NCI-H1105 treated with DMSO at 0.1 percent for 48 hours (cell line): Measurements from ENCODE around the gene EPHB3.

Experiments used
- DNase-seq: peaks from one replicate; lab custom pipeline; 2025; lab: John Stamatoyannopoulos, UW

EPHB3 gene

DNA sequence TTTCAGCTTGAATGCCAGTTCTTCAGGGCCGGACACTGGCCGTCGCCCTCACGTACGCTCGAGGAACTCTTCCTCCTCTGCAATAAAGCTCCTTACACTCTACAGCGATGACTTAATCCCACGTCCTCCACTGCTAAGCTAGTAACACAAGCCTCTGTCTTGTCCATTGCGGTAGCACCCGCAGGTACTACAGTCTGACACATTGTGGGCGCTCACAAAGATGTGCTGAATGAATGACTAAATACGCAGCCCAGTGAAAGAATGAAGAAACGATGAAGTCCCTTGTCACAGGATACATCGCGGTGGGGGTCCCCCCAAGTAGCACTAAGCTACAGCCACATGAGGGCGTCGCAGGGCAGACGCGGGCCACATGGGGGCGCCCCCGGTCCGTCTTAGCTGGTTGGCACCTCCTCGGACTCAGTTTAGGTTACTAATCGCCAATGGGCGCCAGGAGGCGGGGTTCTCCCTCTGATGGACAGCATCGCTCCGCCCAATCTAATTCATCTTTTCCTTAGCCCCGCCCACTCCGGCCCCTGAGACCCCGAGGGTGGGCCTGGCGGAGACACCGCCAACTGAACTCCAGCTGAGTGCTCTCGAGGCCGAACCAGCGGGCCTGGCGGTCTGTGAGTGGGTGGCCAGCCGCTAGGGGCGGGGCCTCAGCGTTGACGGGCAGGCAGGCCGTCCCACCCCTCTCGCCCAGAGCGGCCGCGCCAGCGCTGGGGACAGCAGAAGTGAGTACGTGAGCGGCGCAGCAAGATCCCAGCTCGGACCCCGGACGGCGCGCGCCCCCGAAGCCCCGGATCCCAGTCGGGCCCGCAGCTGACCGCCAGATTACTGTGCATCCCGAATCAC is at the start of gene EPHB3:
Gene EPHB3 (plus strand): TSS at position 725 of the 852 bp plus-strand sequence. CDS start 451 bp downstream, outside the sequence.
- peak; percentile 100 for DNase-seq

DNA sequence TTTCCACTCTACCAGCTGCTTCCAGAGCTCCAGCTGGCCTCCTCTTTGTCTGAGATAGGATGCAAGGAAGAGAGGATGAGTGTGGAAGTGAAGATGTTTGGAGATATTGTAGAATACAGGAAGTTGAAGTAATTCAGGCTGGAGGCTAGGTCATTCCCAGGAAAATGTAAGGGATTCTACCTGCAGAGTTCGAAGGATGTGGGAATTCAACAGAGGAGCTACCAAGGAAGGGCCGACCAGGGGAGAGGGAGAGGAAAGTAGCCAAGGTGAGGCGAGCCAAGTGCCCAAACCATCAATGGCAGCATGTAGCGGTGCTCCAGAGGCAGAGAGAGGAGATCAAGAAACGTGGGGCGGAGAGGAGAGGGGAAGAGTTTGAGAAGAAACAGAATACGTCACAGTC is 49.0 kb upstream of the EPHB3 start:
- DNase-seq: no peak

DNA sequence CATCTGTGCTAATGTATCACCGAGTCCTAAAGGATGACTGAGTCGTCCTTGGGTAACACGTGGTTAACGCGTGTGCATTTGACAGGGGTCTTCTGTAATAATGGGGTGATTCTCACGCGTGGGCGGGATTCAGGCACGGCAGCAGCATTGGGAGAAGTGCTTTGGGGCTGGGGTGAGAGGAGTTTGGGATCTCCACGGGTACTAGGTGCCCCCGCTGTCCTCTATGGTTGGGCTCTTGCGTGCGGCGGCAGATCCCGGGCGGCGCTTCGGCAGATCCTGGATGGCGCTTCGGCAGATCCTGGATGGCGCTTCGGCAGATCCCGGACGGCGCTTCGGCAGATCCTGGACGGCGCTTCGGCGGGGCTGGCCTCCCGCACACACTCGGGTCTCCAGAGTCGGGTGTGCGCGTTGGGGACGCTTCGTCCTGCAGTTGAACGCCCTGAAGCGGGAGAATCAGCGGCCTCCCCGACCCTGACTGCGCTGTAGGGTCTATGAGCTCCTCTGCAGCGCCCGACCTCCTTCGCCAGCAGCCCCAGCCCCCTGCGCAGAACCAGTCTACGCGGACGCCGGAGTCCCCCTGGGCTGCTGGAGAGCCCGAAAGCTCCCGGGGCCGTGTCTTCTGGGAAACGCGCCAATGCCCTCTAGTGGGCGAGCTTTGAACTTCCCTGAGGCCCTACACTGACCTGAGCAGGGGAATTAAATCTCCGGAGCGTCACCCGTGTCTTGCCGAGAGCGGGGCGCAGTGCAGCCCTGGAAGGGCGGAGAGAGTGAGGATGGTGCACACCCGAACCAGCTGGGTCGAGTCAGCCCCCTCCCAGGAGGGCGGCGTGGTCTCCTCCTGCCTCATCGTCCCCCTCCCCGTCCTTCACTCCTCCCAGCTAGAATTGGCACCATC is 48.1 kb upstream of the EPHB3 start:
- peak; percentile 94 for DNase-seq

DNA sequence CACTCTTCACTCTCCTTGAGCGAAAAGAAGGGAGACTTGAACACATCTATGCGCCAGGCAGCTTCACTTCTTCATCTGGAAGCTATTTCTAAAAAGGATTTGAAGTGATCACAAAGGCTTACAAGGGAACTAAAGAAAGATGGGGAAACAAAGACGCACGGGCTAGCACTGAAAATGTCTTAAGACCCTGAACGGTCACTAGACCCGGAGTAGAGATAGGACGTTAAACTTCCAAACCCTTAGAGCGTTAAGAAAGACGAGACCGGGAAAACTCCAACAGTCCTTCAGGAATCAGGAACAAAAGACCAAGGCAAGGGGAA is 47.5 kb upstream of the EPHB3 start:
- no peak for DNase-seq

- no peak for DNase-seq
These were observed 37.6 kb upstream of the EPHB3 start for GRCh38 chr3:184523825-184524615.

DNA sequence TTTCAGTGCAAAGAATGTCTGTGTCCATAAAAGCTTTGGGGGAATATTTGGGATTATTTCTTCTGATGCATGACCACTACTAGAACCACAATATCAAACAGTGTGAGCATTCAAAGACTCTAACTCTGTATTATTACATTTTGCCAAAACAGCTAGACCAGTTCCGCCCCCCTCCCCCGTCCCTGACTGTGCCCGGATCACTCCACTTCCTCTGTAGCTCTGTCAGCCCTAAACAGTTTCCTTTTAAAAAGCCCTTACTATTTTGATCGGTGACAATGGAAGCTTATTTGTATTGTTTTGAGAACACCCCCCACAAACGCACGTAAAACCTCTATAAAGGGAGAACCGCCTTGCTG is 36.6 kb upstream of the EPHB3 start:
- peak; percentile 29 for DNase-seq

DNA sequence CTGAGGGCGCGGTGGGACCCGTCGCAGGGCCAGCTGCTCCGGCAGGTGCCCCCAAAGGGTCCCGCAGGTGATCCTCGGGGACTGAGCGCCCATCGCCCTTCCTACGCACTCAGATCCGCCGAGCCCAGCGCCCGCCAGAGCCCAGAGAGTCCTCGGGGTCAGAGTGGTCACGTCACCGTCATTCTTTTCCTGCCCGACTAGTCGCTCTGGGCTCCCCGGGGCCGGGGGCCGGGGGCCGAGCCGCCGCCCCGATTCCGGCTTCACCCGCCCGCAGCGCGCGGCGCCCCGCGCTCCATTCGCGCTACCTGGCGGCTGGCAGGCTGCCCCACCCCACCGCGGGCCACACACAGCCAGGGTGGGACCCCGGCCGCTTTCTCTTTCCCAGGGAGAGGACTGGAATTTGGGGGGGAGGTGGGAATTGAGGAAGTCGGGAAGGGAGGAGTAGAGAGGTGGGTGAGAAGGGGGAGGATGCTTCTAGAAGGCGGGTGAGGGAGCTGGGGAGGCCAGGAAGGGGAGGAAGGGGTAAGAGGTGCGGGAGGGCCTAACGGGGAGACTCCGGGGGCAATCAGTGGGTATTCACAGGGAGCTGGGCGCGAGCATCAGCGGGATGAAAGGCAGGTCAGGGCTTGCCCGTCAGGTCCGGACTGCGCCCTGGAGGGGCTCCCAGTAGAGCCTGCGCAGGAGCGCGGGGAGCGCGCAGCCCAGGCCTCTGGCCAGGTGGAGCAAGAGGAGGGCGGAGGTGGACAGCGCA is 36.1 kb upstream of the EPHB3 start:
- peak; percentile 39 for DNase-seq

DNA sequence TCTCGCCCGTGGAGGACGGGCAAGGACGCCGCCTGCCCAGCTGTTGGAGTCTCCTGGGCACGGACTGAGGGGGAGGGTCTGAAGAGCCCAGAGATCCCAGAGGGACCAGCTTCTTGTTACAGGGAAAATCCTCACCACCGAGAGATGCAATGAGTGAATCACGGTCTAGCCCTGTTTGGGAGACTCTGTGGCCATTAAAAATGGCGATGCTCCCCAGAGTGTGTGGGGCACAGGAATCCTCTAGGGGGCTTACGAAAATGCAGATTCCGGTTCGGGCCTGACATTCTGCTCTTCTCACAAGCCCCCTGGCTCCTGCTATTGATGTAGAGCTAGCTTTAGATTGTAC is 35.5 kb upstream of the EPHB3 start:
- no peak for DNase-seq

GRCh38 chr3:184531626-184532280 is 29.8 kb upstream of the EPHB3 start:
- DNase-seq: no peak

GRCh38 chr3:184532940-184533732 is 28.4 kb upstream of the EPHB3 start:
- DNase-seq: no peak

GRCh38 chr3:184537885-184538665 is 23.5 kb upstream of the EPHB3 start:
- no peak for DNase-seq

- no peak for DNase-seq
These were observed 22.7 kb upstream of the EPHB3 start for GRCh38 chr3:184538666-184539431.

- no peak for DNase-seq
These were observed 21.7 kb upstream of the EPHB3 start for GRCh38 chr3:184539801-184540435.

DNA sequence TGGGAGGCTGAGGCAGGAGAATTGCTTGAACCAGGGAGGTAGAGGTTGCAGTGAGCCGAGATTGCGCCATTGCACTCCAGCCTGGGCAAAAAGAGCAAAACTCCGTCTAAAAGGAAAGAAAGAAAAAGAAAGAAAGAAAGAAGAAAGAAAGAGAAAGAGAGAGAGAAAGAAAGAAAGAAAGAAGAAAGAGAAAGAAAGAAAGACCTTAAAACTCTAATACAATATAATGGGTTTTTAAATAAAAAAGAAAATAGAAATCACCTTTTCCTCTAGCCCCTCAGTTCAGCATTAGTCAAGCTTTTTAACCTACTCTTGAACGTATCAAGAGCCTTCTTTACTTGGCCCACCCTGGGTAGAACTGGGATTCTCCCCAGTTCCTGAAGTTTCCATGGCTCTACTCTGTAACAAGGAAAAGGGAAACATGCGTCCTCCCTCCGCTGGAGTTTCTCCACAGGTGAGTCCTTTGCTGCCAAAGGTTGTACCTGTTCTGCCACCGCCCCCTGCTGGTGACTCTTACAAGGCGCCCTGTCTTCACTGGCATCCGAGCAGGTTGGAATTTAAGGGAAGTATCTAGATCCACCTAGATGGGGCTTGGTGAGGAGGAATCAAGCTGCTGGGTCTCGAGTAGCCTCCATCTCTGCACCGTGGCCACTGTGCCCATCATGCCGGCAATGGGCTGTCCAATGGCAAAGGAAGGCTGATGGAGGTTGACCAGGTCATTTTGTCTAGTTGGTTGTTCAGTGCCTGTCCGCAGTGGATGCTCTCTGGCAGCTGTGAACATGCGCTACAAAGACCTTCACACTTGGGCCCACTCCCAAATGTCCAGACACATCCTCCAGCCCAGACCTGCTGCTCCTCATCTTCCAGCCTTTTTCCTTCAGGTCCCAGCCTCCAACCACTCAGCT is 20.6 kb upstream of the EPHB3 start:
- DNase-seq: peak; percentile 81

DNA sequence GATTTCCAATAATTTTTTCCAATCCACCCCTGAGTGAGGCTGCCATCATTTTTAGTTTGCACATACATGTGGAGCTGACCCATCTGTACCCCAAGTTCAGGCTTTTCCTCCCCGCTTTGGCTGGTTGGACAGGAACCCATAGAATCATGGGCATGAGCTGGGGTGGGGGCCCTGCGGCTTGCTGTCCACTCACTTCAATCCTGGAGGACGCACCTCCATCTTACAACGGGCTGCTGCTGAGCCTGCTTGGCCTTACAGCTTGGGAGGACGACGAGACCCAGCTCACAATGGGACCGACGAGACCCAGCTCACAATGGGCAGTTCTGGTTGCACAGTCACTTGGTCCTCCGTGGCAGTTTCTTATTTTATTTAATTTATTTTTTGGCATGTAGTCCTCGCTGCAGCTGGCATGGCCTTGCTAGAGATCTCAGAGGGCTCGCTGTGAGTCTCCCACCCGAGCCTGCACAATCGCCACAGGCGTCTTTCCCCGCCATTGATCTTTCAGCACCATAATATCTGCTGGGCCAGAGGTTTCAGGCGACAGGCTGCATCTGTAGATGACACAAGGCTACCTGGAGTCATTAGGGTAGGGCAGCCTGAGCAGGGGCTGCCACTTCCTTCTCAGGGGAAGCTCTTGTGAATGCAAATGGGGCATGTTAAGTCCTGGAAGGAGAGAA is 19.6 kb upstream of the EPHB3 start:
- no peak for DNase-seq

DNA sequence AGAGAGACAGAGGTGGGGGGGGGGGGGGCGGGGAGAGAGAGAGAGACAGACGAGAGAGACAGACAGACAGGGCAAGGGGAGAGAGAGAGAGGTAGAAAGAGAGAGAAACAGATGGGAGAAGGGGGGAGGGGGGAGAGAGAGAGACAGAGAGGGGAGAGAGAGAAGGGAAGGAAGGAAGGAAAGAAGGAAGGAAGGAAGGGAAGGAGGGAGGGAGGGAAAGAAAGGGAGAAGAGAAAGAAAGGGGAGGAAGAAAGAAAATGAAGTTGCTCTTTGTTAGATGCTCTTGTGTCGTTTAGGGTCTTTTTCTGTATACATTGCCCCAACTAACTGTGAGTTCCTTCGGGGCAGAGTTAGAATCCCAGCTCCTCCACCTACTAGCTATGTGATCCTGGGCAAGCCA is 19.0 kb upstream of the EPHB3 start:
- DNase-seq: no peak

GRCh38 chr3:184543256-184543655 is 18.3 kb upstream of the EPHB3 start:
- no peak for DNase-seq
